ENCODE results near the gene PRR36.

GRCh38 chr19:7907122-7907521 is 32.9 kb upstream of the PRR36 start:
- TF ChIP-seq, protein P1, sequence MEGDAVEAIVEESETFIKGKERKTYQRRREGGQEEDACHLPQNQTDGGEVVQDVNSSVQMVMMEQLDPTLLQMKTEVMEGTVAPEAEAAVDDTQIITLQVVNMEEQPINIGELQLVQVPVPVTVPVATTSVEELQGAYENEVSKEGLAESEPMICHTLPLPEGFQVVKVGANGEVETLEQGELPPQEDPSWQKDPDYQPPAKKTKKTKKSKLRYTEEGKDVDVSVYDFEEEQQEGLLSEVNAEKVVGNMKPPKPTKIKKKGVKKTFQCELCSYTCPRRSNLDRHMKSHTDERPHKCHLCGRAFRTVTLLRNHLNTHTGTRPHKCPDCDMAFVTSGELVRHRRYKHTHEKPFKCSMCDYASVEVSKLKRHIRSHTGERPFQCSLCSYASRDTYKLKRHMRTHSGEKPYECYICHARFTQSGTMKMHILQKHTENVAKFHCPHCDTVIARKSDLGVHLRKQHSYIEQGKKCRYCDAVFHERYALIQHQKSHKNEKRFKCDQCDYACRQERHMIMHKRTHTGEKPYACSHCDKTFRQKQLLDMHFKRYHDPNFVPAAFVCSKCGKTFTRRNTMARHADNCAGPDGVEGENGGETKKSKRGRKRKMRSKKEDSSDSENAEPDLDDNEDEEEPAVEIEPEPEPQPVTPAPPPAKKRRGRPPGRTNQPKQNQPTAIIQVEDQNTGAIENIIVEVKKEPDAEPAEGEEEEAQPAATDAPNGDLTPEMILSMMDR (IDR thresholded peaks at IDR 0.05) = no peak
- TF ChIP-seq EZH2phosphoT487 (IDR thresholded peaks at IDR 0.05) (no peak), EZH2 (IDR thresholded peaks at IDR 0.05) (no peak)

Data from neural progenitor cell (in vitro differentiated cells).